22Rv1 (cell line): ENCODE measurements around the gene CDHR5.

Experiments
- CTCF ChIP-seq: fragments of 450-650 bp; IDR thresholded peaks from 2 replicates; pipeline ENCODE4 v1.5.1; 2017; ENCODE audit warnings: mild to moderate bottlenecking
- ZFX ChIP-seq: fragments of 450-650 bp; IDR thresholded peaks from 2 replicates; pipeline ENCODE4 v1.6.1; 2017; ENCODE audit warnings: antibody characterized with exemption, borderline replicate concordance

GRCh38 chr11:607020-607780, 17.6 kb downstream of the CDHR5 start:
- TF ChIP-seq CTCF = no peak
- no peak for TF ChIP-seq ZFX
